Type B pancreatic cell (in vitro differentiated cells): ENCODE results near the gene GNG7. TPM values are rescaled to one million over a fixed set of nuclear protein-coding genes. Genes with fewer than 3 reads are reported as not detected.
"Not testable (repeated sequence)": the region's sequence is repeated elsewhere in the genome, so short reads cannot be mapped to it uniquely, and the experiment has no call there.

Experiments used
- DNase-seq: peaks from one replicate; pipeline ENCODE4 v3.0.0; 2021; ENCODE audit warnings: mixed read lengths; ENCODE audit not compliant: unreplicated experiment; ENCODE audit errors: extremely low spot score
- H3K27ac Mint-ChIP-seq: 2 replicates; pipeline ENCODE4 v1.8.0; 2021; ENCODE audit warnings: mild to moderate bottlenecking, mixed read lengths
- H3K27me3 Mint-ChIP-seq: 2 replicates; pipeline ENCODE4 v1.8.0; 2021; ENCODE audit warnings: mixed read lengths
- H3K36me3 Mint-ChIP-seq: 2 replicates; pipeline ENCODE4 v1.8.0; 2021; ENCODE audit warnings: mixed read lengths
- H3K4me1 Mint-ChIP-seq: one replicate; pipeline ENCODE4 v1.8.0; 2021; ENCODE audit warnings: mixed read lengths; ENCODE audit not compliant: unreplicated experiment
- H3K4me3 Mint-ChIP-seq: 2 replicates; pipeline ENCODE4 v1.8.0; 2021; ENCODE audit warnings: mild to moderate bottlenecking, mixed read lengths
- H3K9me3 Mint-ChIP-seq: 2 replicates; pipeline ENCODE4 v1.8.0; 2021; ENCODE audit warnings: mixed read lengths
- total RNA-seq: library from RNA; stranded (reverse); gene quantifications from 2 replicates; pipeline ENCODE4 v1.2.1, GENCODE V29; 2021; ENCODE audit warnings: low replicate concordance
- TF ChIP-seq, protein P1 (sequence below): fragments of 200-600 bp; sonication (generic); conservative IDR thresholded peaks from 2 replicates; pipeline ENCODE4 v1.5.0; 2021; ENCODE audit warnings: antibody characterized with exemption, mild to moderate bottlenecking

The GNG7 gene
- total RNA-seq, 1 donor from 2014 or later = 12.2 TPM

DNA sequence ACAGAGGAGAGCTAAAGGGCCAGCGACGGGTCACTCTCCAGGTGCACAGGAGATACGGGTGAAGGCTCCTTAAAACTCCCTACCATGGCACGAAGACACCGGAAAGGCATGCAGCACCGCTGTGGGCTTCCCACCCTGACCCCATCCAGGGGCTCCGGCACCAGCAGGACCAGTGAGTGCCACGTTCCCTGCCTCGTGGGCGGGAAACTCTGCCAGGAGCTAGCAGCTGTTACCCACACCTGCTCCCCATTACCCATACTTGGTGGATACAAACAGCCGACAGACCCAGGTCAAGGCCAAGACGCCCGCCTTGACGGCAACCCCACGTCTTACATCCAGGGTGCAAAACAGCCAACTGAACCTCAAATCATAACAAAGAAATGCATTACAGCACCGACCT, 56.7 kb downstream of the GNG7 start:
- Mint-ChIP-seq H3K4me1 (no peaks in the 10 kb centered on the region), H3K27me3 (no peaks in the 10 kb centered on the region), H3K4me3 (no peak overlapping the region), H3K27ac (no peak overlapping the region), H3K36me3 (no peaks in the 10 kb centered on the region), H3K9me3 (no peaks in the 10 kb centered on the region)
- DNase-seq = no peak
- TF ChIP-seq, protein P1, sequence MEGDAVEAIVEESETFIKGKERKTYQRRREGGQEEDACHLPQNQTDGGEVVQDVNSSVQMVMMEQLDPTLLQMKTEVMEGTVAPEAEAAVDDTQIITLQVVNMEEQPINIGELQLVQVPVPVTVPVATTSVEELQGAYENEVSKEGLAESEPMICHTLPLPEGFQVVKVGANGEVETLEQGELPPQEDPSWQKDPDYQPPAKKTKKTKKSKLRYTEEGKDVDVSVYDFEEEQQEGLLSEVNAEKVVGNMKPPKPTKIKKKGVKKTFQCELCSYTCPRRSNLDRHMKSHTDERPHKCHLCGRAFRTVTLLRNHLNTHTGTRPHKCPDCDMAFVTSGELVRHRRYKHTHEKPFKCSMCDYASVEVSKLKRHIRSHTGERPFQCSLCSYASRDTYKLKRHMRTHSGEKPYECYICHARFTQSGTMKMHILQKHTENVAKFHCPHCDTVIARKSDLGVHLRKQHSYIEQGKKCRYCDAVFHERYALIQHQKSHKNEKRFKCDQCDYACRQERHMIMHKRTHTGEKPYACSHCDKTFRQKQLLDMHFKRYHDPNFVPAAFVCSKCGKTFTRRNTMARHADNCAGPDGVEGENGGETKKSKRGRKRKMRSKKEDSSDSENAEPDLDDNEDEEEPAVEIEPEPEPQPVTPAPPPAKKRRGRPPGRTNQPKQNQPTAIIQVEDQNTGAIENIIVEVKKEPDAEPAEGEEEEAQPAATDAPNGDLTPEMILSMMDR = no peak

DNA sequence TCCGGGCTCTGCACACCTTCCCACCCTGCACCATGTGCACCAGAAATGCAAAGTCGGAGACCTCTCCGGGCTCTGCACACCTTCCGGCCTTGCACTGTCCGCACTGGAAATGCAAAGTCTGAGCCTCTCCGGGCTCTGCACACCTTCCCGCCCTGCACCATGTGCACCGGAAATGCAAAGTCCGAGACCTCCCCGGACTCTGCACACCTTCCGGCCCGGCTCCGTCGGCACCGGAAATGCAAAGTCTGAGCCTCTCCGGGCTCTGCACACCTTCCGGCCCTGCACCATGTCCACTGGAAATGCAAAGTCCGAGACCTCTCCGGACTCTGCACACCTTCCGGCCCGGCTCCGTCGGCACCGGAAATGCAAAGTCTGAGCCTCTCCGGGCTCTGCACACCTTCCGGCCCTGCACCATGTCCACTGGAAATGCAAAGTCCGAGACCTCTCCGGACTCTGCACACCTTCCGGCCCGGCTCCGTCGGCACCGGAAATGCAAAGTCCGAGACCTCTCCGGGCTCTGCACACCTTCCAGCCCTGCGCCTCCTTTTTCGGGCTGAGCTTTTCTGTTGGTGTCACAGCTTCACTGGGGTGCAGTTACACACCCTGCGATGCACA, 59.3 kb downstream of the GNG7 start:
- H3K27ac Mint-ChIP-seq, H3K36me3 Mint-ChIP-seq, H3K4me1 Mint-ChIP-seq, H3K9me3 Mint-ChIP-seq, H3K27me3 Mint-ChIP-seq, DNase-seq, H3K4me3 Mint-ChIP-seq: not testable (repeated sequence)

DNA sequence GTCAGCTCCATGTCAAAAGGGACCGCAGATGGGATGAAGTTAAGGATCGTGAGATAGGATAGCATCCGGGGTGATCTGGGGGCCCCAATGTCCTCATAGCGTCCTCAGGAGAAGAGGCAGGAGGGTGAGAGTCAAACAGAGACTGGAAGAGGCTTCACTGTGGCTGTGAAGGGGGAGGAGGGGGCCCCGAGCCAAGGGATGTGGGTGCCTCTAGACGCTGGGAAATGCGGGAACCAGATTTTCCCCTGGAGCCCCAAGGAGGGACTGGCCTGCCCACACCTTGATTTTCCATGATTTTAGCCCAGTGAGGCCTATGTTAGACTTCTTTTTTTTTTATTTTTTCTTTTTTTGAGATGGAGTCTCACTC, 61.2 kb downstream of the GNG7 start:
- H3K9me3 Mint-ChIP-seq = no peaks in the 10 kb centered on the region
- H3K36me3 Mint-ChIP-seq = no peaks in the 10 kb centered on the region
- no peak for DNase-seq
- no peak overlapping the region for H3K4me3 Mint-ChIP-seq
- no peak overlapping the region for H3K27ac Mint-ChIP-seq
- no peaks in the 10 kb centered on the region for H3K27me3 Mint-ChIP-seq
- TF ChIP-seq, protein P1 = no peak
- no peaks in the 10 kb centered on the region for H3K4me1 Mint-ChIP-seq

DNA sequence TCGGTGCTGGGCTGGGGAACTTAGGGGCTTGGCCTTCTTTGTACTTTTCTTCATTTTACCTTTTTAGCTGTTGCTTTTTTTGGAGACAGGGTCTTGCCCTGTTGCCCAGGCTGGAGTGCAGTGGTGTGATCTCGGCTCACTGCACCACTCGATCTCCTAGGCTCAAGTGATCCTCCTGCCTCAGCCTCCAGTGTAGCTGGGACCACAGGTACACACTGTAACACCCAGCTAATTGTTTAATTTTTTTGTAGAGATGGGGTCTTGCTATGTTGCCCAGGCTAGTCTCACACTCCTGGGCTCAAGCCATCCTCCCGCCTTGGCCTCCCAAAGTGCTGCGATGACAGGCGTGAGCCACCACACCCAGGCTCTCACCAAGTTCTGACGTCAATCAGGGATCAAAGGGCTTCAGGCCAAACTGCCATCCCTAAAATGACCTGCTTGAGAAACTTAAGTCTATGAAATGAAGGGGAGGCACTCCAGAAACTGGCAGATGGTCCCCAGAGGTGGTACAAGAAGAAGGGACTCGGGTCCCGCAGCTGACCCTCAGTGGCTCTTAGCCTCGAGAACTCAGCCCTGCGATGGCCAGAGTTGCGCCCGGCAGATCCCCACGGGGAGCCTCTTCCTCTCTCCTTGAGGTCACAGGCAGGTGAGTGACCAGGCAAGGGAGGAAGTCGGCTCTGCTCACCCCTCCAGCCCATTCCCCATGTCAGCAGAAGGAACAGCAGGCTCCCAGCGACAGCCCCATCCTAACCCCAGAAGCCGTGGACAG, 61.7 kb downstream of the GNG7 start:
- Mint-ChIP-seq H3K27ac (no peak overlapping the region), H3K4me3 (no peak overlapping the region)

DNA sequence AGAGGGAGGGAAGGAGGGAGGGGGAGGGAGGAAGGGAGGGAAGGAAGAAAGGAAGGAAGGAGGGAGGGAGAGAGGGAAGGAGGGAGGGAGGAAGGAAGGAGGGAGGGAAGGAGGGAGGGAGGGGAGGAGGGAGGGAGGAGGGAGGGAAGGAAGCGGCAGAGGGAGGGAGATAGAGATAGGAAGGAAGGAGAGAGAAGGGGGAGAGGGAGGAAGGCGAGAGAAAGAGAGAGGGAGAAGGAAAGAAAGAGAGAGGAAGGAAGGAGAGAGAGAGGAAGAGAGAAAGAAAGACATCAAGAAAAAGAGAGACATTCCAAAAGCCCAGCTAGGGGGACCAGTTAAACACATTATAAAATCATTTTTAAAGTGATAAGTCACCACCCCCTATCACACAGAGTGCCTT, 62.5 kb downstream of the GNG7 start:
- TF ChIP-seq, protein P1 = no peak
- Mint-ChIP-seq H3K27me3 (no peaks in the 10 kb centered on the region), H3K4me1 (no peaks in the 10 kb centered on the region), H3K36me3 (no peaks in the 10 kb centered on the region), H3K4me3 (no peak overlapping the region), H3K9me3 (no peaks in the 10 kb centered on the region), H3K27ac (no peak overlapping the region)
- DNase-seq = no peak

More for the DNA sequence above, 61.7 kb downstream of the GNG7 start:
- Mint-ChIP-seq H3K9me3 (no peaks in the 10 kb centered on the region), H3K36me3 (no peaks in the 10 kb centered on the region), H3K27me3 (no peaks in the 10 kb centered on the region), H3K4me1 (no peaks in the 10 kb centered on the region)
- TF ChIP-seq, protein P1 = no peak
- DNase-seq = no peak

DNA sequence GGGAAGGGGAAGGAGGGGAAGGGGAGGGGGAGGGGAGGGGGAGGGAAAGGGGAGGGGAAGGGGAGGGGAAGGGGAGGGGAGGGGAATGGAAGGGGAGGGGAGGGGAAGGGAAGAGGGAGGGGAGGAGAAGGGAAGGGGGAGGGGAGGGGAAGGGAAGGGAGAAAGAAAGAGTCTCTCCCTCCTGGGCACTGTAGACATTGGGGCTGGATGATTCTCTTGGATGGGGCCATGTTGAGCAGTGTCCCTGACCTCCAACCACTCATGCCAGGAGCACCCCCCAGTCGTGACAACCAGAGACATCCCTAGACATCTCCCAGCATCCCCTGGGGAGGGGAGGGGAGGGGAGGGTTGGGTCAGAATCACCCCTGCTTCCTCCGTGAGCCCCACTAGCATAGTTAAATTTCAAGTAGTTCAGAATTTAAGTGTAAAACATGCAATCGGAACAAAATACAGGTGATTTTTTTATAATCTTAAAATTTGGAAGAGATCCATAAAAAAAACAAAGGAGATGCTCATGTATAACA, 64.0 kb downstream of the GNG7 start:
- DNase-seq = no peak
- TF ChIP-seq, protein P1 = no peak
- Mint-ChIP-seq H3K4me3 (no peak overlapping the region), H3K27me3 (no peaks in the 10 kb centered on the region), H3K36me3 (no peaks in the 10 kb centered on the region), H3K27ac (no peak overlapping the region), H3K4me1 (no peaks in the 10 kb centered on the region), H3K9me3 (no peaks in the 10 kb centered on the region)
